ENCODE data around the gene NR2E1. TPM values are rescaled to one million over a fixed set of nuclear protein-coding genes. Genes with fewer than 3 reads are reported as not detected.

Gene NR2E1
- total RNA-seq, 1 donor from 2014 or later: not detected

GRCh38 chr6:108156180-108156937 is 9.5 kb upstream of the NR2E1 start:
- no peak for DNase-seq (ENCODE audit: low read depth)

- DNase-seq (ENCODE audit: low read depth): no peak
These were observed 8.9 kb upstream of the NR2E1 start for GRCh38 chr6:108156938-108157233.

GRCh38 chr6:108157234-108157980 is 8.4 kb upstream of the NR2E1 start:
- no peak for DNase-seq (ENCODE audit: low read depth)

GRCh38 chr6:108157981-108158525 is 7.8 kb upstream of the NR2E1 start:
- no peak for DNase-seq (ENCODE audit: low read depth)

- DNase-seq (ENCODE audit: low read depth): no peak
These were observed 5.8 kb upstream of the NR2E1 start for GRCh38 chr6:108159981-108160380.

GRCh38 chr6:108161724-108162282 is 4.0 kb upstream of the NR2E1 start:
- DNase-seq (ENCODE audit: low read depth): no peak

GRCh38 chr6:108163267-108163643 is 2.6 kb upstream of the NR2E1 start:
- no peak for DNase-seq (ENCODE audit: low read depth)

- no peak for DNase-seq (ENCODE audit: low read depth)
These were observed 1.9 kb upstream of the NR2E1 start for GRCh38 chr6:108163644-108164542.

- DNase-seq (ENCODE audit: low read depth): no peak
These were observed 1.3 kb upstream of the NR2E1 start for GRCh38 chr6:108164543-108164814.

GRCh38 chr6:108164815-108165706 is 761 bp upstream of the NR2E1 start:
- DNase-seq (ENCODE audit: low read depth): no peak

- DNase-seq (ENCODE audit: low read depth): no peak
These were observed 1.0 kb downstream of the NR2E1 start for GRCh38 chr6:108166664-108167448.

- no peak for DNase-seq (ENCODE audit: low read depth)
These were observed 1.7 kb downstream of the NR2E1 start for GRCh38 chr6:108167449-108168089.

- no peak for DNase-seq (ENCODE audit: low read depth)
These were observed 2.3 kb downstream of the NR2E1 start for GRCh38 chr6:108168090-108168463.

GRCh38 chr6:108168501-108169463 is 3.0 kb downstream of the NR2E1 start:
- peak; percentile 11 for DNase-seq (ENCODE audit: low read depth)

GRCh38 chr6:108169464-108170331 is 3.9 kb downstream of the NR2E1 start:
- no peak for DNase-seq (ENCODE audit: low read depth)

GRCh38 chr6:108170332-108171290 is 4.8 kb downstream of the NR2E1 start:
- DNase-seq (ENCODE audit: low read depth): no peak

All from renal cortical epithelial cell (primary cell).